K562 treated with DMSO at 1 percent for 24 hours (cell line): ENCODE results near the gene PUM1. TPM values are rescaled to one million over a fixed set of nuclear protein-coding genes. Genes with fewer than 3 reads are reported as not detected.

Experiments
- total RNA-seq: library from RNA; unstranded; fragments of 300-600 nt; gene quantifications from 2 replicates; pipeline ENCODE4 v1.2.3, GENCODE V29; 2022; ENCODE audit warnings: low read depth; ENCODE audit not compliant: insufficient read depth

PUM1 gene
- total RNA-seq: 47.6 and 56.4 TPM in 2 replicates

GRCh38 chr1:31065310-31066217 is at the start of gene PUM1:
Gene PUM1, minus strand, starts transcription at chr1:31065717. Its CDS starts 6,151 bp downstream, at chr1:31059566.

GRCh38 chr1:30908696-30909364 is 156.7 kb downstream of the PUM1 start, which contains the start of gene SDC3:
Gene SDC3, minus strand, starts transcription at chr1:30908758. Its CDS starts 172 bp downstream, at chr1:30908586.

Other genes starting within 250 kb of the PUM1 start
- gene SDC3, start 157.0 kb downstream of the PUM1 start, total RNA-seq: 64.3 and 71.5 TPM in 2 replicates
- not detected in 2 replicates for gene NKAIN1, start 174.2 kb upstream of the PUM1 start, total RNA-seq
- gene SNRNP40, start 231.1 kb upstream of the PUM1 start, total RNA-seq: 73.8 and 79.9 TPM in 2 replicates
- gene ZCCHC17, start 231.3 kb upstream of the PUM1 start, total RNA-seq: 53.3 and 57.3 TPM in 2 replicates